Peyer's patch (tissue), 4 donors: ENCODE measurements around the gene PCSK1. TPM values are rescaled to one million over a fixed set of nuclear protein-coding genes. Genes with fewer than 3 reads are reported as not detected.

Experiments used
- DNase-seq, 3 donors: peaks; one replicate each; pipeline ENCODE4 v3.0.0-alpha.2; 2017 to 2019
- H3K27ac ChIP-seq, 4 donors: fragments of 200-600 bp; sonication (generic); one replicate each; pipeline ENCODE4 v1.5.1; 2016 to 2019
- H3K27me3 ChIP-seq, 2 donors: fragments of 200-600 bp; sonication (generic); one replicate each; pipeline ENCODE4 v1.5.1; 2019
- H3K36me3 ChIP-seq, 3 donors: fragments of 200-600 bp; sonication (generic); one replicate each; pipeline ENCODE4 v1.5.1; 2016 to 2019
- H3K4me1 ChIP-seq, 4 donors: fragments of 200-600 bp; sonication (generic); one replicate each; pipeline ENCODE4 v1.5.1; 2016 to 2019
- H3K4me3 ChIP-seq, 4 donors: fragments of 200-600 bp; sonication (generic); 1 replicate in 3 of 4; 2 replicates in 1 of 4; pipeline ENCODE4 v1.5.1; 2016 to 2019; ENCODE audit warnings: mild to moderate bottlenecking in 1 of 4
- H3K9me3 ChIP-seq, 4 donors: fragments of 200-600 bp; sonication (generic); one replicate each; pipeline ENCODE4 v1.5.1; 2016 to 2019; ENCODE audit warnings: mild to moderate bottlenecking in 1 of 4
- POLR2A ChIP-seq, 2 donors: fragments of 450-650 bp; IDR thresholded peaks; one replicate each; pipeline ENCODE4 v1.5.1; 2017; ENCODE audit warnings: antibody characterized with exemption in 2 of 2, mild to moderate bottlenecking in 2 of 2, moderate library complexity in 2 of 2
- total RNA-seq, 4 donors: library from RNA; depleted of rRNA; stranded (reverse); fragments of >200 nt; gene quantifications; one replicate each; pipeline ENCODE4 v1.1.0, GENCODE V29; 2016
- TF ChIP-seq, protein P1 (sequence below), 6 experiments: fragments of 450-650 bp in 4 of 6; fragments of 200-600 bp in 2 of 6; sonication (generic) in 1 of 6; IDR thresholded peaks; one replicate each; pipeline ENCODE4 v1.5.1; 2017 to 2019; ENCODE audit warnings: antibody characterized with exemption in 6 of 6, mild to moderate bottlenecking in 3 of 6, moderate library complexity in 1 of 6

Gene PCSK1
- total RNA-seq, 4 donors from 2014 or later: 3.3 to 6.6 (median 4.2) TPM

DNA sequence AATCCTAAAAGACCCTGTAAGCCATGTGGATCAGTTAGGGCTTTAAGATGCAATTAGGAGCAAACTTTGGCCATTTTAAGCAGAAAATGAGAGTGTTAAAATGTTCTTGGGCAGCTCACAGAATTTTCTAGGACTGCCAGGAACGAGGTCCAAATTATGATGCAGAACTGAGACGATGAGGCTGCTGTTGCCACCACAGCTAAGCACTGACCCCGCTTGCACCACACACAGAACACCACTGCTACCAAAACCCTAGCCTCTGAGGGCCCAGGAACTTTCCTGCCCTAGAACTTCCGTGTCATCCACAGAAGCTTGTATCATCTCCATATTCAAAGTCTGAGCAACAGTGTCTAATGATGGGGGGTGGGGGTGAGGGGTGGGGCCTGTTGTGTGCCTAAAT is 41.0 kb upstream of the PCSK1 start:
- no peaks in the 10 kb centered on the region for H3K27me3 ChIP-seq
- H3K27ac ChIP-seq: no peak overlapping the region
- TF ChIP-seq, protein P1, sequence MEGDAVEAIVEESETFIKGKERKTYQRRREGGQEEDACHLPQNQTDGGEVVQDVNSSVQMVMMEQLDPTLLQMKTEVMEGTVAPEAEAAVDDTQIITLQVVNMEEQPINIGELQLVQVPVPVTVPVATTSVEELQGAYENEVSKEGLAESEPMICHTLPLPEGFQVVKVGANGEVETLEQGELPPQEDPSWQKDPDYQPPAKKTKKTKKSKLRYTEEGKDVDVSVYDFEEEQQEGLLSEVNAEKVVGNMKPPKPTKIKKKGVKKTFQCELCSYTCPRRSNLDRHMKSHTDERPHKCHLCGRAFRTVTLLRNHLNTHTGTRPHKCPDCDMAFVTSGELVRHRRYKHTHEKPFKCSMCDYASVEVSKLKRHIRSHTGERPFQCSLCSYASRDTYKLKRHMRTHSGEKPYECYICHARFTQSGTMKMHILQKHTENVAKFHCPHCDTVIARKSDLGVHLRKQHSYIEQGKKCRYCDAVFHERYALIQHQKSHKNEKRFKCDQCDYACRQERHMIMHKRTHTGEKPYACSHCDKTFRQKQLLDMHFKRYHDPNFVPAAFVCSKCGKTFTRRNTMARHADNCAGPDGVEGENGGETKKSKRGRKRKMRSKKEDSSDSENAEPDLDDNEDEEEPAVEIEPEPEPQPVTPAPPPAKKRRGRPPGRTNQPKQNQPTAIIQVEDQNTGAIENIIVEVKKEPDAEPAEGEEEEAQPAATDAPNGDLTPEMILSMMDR (IDR thresholded peaks at IDR 0.05): no peak
- TF ChIP-seq POLR2A (IDR thresholded peaks at IDR 0.05): no peak
- no peaks in the 10 kb centered on the region for H3K9me3 ChIP-seq
- DNase-seq: no peak
- H3K36me3 ChIP-seq: no peaks in the 10 kb centered on the region
- H3K4me1 ChIP-seq: no peaks in the 10 kb centered on the region
- H3K4me3 ChIP-seq: no peak overlapping the region

DNA sequence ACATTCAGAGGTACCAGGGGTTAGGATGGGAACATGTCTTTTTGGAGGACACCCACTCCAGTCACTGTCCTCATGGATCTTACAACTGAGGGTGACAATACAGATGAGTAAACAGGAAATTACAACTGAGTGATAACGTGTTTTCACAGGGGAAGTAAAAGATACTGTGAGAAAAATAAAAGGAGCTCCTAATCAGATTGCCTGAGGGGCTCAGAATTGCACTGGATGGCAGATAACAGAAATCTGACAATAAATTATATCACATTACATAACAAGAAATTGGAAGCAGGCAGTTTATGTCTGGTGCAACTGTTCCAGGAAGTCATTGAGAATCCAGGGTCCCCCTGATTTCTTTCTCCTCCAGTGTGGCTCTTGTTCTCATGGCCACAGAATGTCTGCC is 40.1 kb upstream of the PCSK1 start:
- no peak for DNase-seq
- no peak overlapping the region for H3K4me3 ChIP-seq
- no peak for TF ChIP-seq POLR2A (IDR thresholded peaks at IDR 0.05)
- TF ChIP-seq, protein P1 (IDR thresholded peaks at IDR 0.05): no peak

GRCh38 chr5:96470785-96471184 is 37.7 kb upstream of the PCSK1 start:
- Histone ChIP-seq H3K4me1 (no peaks in the 10 kb centered on the region), H3K27me3 (no peaks in the 10 kb centered on the region), H3K4me3 (no peak overlapping the region), H3K36me3 (no peaks in the 10 kb centered on the region), H3K9me3 (no peaks in the 10 kb centered on the region), H3K27ac (no peak overlapping the region)
- DNase-seq: no peak
- no peak for TF ChIP-seq POLR2A (IDR thresholded peaks at IDR 0.05)
- TF ChIP-seq, protein P1 (IDR thresholded peaks at IDR 0.05): no peak

More for the DNA sequence above, 40.1 kb upstream of the PCSK1 start:
- Histone ChIP-seq H3K27me3 (no peaks in the 10 kb centered on the region), H3K9me3 (no peaks in the 10 kb centered on the region), H3K4me1 (no peaks in the 10 kb centered on the region), H3K27ac (no peak overlapping the region), H3K36me3 (no peaks in the 10 kb centered on the region)

DNA sequence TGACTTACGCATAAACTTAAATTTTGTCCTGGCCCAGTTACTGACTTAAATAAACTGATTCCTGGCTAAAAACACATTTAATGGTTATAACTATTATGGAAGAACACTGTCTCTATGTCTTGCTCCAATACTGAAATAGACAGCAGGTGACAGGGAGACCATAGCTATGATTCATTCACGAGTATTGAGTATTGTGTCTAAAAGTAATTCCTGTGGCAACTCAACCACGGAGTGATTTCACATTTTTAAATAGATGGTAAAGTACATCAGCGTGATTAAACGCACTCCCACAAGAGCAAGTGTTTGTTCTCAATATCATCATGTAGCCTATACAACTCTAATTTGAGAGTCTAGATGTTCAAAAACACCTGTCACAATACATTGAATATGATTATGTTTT is 35.9 kb upstream of the PCSK1 start:
- DNase-seq: no peak
- Histone ChIP-seq H3K4me3 (no peak overlapping the region), H3K27ac (no peak overlapping the region), H3K27me3 (no peaks in the 10 kb centered on the region), H3K36me3 (no peaks in the 10 kb centered on the region), H3K9me3 (no peaks in the 10 kb centered on the region), H3K4me1 (no peaks in the 10 kb centered on the region)
- TF ChIP-seq POLR2A (IDR thresholded peaks at IDR 0.05): no peak

- H3K4me3 ChIP-seq: no peak overlapping the region
- TF ChIP-seq POLR2A (IDR thresholded peaks at IDR 0.05): no peak
- TF ChIP-seq, protein P1 (IDR thresholded peaks at IDR 0.05): no peak
- DNase-seq: no peak
- no peaks in the 10 kb centered on the region for H3K27me3 ChIP-seq
- no peaks in the 10 kb centered on the region for H3K9me3 ChIP-seq
- H3K27ac ChIP-seq: no peak overlapping the region
- no peaks in the 10 kb centered on the region for H3K36me3 ChIP-seq
- no peaks in the 10 kb centered on the region for H3K4me1 ChIP-seq
Observed at GRCh38 chr5:96463091-96463490, 30.0 kb upstream of the PCSK1 start.

DNA sequence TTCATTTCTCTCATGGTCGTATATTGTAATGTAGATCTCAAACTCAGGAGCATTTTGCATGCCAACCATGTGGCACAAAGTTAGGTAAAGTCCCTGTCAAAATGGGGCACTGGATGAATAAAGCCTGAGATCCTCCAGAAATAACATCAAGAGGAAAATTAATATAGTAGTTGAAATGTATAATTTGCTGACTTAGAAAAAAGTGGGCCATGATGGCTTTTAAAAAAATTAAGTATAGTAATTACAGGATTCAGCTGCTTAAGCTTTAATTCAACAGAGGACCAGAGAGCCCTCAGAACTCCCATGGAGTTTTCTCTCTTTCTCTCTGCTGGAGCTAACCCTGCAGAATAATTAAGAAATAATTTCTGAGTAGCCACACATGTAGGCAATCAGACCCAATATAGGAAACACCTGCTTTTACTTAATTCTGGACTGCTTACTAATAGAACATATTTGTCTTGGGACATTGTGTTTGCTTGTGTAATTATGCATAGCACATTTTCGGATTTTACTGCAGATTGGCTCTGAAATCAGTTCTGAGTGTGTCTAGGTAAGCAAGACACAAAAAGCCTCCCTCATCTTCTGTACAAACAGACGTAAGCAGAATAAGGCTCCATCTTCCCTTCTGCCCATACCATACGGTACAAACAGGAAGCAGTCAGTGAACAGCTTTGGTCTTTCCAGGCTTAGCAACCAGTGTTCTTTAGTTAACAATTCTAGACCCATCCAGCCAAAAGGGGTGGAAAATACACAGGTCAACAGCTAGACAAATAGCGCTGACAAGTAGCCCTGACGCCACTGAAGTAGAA is 26.5 kb upstream of the PCSK1 start:
- Histone ChIP-seq H3K9me3 (no peaks in the 10 kb centered on the region), H3K4me1 (no peaks in the 10 kb centered on the region), H3K4me3 (no peak overlapping the region), H3K27me3 (no peaks in the 10 kb centered on the region), H3K27ac (no peak overlapping the region), H3K36me3 (no peaks in the 10 kb centered on the region)
- no peak for DNase-seq
- no peak for TF ChIP-seq POLR2A (IDR thresholded peaks at IDR 0.05)
- TF ChIP-seq, protein P1 (IDR thresholded peaks at IDR 0.05): no peak
